ENCODE measurements around the gene HOXA6.
A peak's percentile ranks its signal among the peaks of the same experiment; 100 is the strongest.

HOXA6 gene

GRCh38 chr7:27129729-27130539 is 17.6 kb downstream of the HOXA6 start:
- peak overlapping the region; percentile 76 for H3K4me3 ChIP-seq
- DNase-seq (ENCODE audit: low spot score), result peak; percentile 60
- H3K27ac ChIP-seq, result peak overlapping the region in 1 of 2 donors; percentile 81
- no peak for TF ChIP-seq CTCF (IDR thresholded peaks at IDR 0.05)

GRCh38 chr7:27128776-27129728 is 18.5 kb downstream of the HOXA6 start:
- no peak for TF ChIP-seq CTCF (IDR thresholded peaks at IDR 0.05)
- no peak overlapping the region for H3K27ac ChIP-seq
- DNase-seq (ENCODE audit: low spot score), result peak; percentile 53
- H3K4me3 ChIP-seq, result peak overlapping the region; percentile 76

- no peak overlapping the region for H3K27ac ChIP-seq
- no peak for DNase-seq (ENCODE audit: low spot score)
- H3K4me3 ChIP-seq, result no peak overlapping the region
- no peak for TF ChIP-seq CTCF (IDR thresholded peaks at IDR 0.05)
Observed at GRCh38 chr7:27128034-27128433, 19.5 kb downstream of the HOXA6 start.

GRCh38 chr7:27126596-27127327 is 20.8 kb downstream of the HOXA6 start:
- TF ChIP-seq CTCF (IDR thresholded peaks at IDR 0.05), result no peak
- Histone ChIP-seq H3K4me3 (no peak overlapping the region), H3K27ac (no peak overlapping the region)
- DNase-seq (ENCODE audit: low spot score), result no peak

- no peak for DNase-seq (ENCODE audit: low spot score)
- Histone ChIP-seq H3K27ac (no peak overlapping the region), H3K4me3 (no peak overlapping the region)
- TF ChIP-seq CTCF (IDR thresholded peaks at IDR 0.05), result no peak
Observed at GRCh38 chr7:27125986-27126394, 21.6 kb downstream of the HOXA6 start.

- DNase-seq (ENCODE audit: low spot score), result peak; percentile 26
- Histone ChIP-seq H3K27ac (no peak overlapping the region), H3K4me3 (no peak overlapping the region)
- TF ChIP-seq CTCF (IDR thresholded peaks at IDR 0.05), result no peak
Observed at GRCh38 chr7:27124902-27125689, 22.5 kb downstream of the HOXA6 start.
